Osteoblast (primary cell): ENCODE measurements around the gene PEX1. TPM values are rescaled to one million over a fixed set of nuclear protein-coding genes. Genes with fewer than 3 reads are reported as not detected.

Source experiments
- DNase-seq: peaks from one replicate; pipeline ENCODE4 v3.0.0; 2011; ENCODE audit warnings: low spot score, mixed read lengths; ENCODE audit not compliant: insufficient read length; ENCODE audit errors: missing footprints
- H2AFZ ChIP-seq: 2 replicates; pipeline ENCODE4 v1.6.0; 2011; ENCODE audit warnings: mild to moderate bottlenecking, low read length
- H3K27ac ChIP-seq: 2 replicates; pipeline ENCODE4 v1.5.1; 2011; ENCODE audit warnings: mild to moderate bottlenecking, low read depth, low read length, moderate library complexity
- H3K27me3 ChIP-seq: 2 replicates; pipeline ENCODE4 v1.6.0; 2012; ENCODE audit warnings: mild to moderate bottlenecking, control low read depth, inconsistent platforms, low read length, moderate library complexity; ENCODE audit not compliant: insufficient read depth
- H3K36me3 ChIP-seq: 2 replicates; pipeline ENCODE4 v1.5.1; 2011; ENCODE audit warnings: mild to moderate bottlenecking, low read length, control low read depth, moderate library complexity; ENCODE audit not compliant: insufficient read depth
- H3K4me1 ChIP-seq: 2 replicates; pipeline ENCODE4 v1.5.1; 2011; ENCODE audit warnings: mild to moderate bottlenecking, low read length, control low read depth, moderate library complexity; ENCODE audit not compliant: insufficient read depth
- H3K4me2 ChIP-seq: 2 replicates; pipeline ENCODE4 v1.6.0; 2011; ENCODE audit warnings: mild to moderate bottlenecking, low read length; ENCODE audit not compliant: insufficient read depth
- H3K4me3 ChIP-seq: fragments of 200-600 bp; sonication (generic); 3 replicates; pipeline ENCODE4 v1.5.1; 2012; ENCODE audit warnings: mild to moderate bottlenecking, low read length, inconsistent platforms; ENCODE audit not compliant: insufficient read depth
- H3K79me2 ChIP-seq: 2 replicates; pipeline ENCODE4 v1.6.0; 2012; ENCODE audit warnings: mild to moderate bottlenecking, low read length, control low read depth, inconsistent platforms; ENCODE audit not compliant: insufficient read depth
- H3K9me3 ChIP-seq: 2 replicates; pipeline ENCODE4 v1.5.1; 2011; ENCODE audit warnings: low read depth, low read length, control low read depth
- H4K20me1 ChIP-seq: 2 replicates; pipeline ENCODE4 v1.6.0; 2012; ENCODE audit warnings: mild to moderate bottlenecking, low read length, control low read depth; ENCODE audit not compliant: insufficient read depth
- CTCF ChIP-seq: IDR thresholded peaks from 2 replicates; pipeline ENCODE4 v1.5.1; 2011; ENCODE audit warnings: mild to moderate bottlenecking, low read depth, low read length, moderate library complexity; ENCODE audit errors: extremely low read depth
- total RNA-seq: library from RNA; depleted of rRNA; stranded (reverse); fragments of >200 nt; gene quantifications from 2 replicates; pipeline ENCODE4 v1.2.3, GENCODE V29; 2012

Gene PEX1
- total RNA-seq, 1 donor = 25.7 TPM

- TF ChIP-seq CTCF = no peak
- H4K20me1 ChIP-seq = no peaks in the 10 kb centered on the region
- H3K79me2 ChIP-seq = no peaks in the 10 kb centered on the region
- no peak overlapping the region for H3K27ac ChIP-seq
- H3K9me3 ChIP-seq = no peaks in the 10 kb centered on the region
- H3K4me1 ChIP-seq = no peaks in the 10 kb centered on the region
- no peaks in the 10 kb centered on the region for H3K36me3 ChIP-seq
- H3K27me3 ChIP-seq = no peaks in the 10 kb centered on the region
- no peak overlapping the region for H2AFZ ChIP-seq
- H3K4me3 ChIP-seq = no peak overlapping the region
- DNase-seq = no peak
- H3K4me2 ChIP-seq = no peak overlapping the region
Observed at GRCh38 chr7:92466682-92467081, 61.6 kb downstream of the PEX1 start.

- TF ChIP-seq CTCF = no peak
- Histone ChIP-seq H4K20me1 (no peaks in the 10 kb centered on the region), H3K27ac (no peak overlapping the region), H3K4me3 (no peak overlapping the region), H3K27me3 (no peaks in the 10 kb centered on the region), H3K9me3 (no peaks in the 10 kb centered on the region), H3K4me1 (no peaks in the 10 kb centered on the region), H3K36me3 (no peaks in the 10 kb centered on the region), H2AFZ (no peak overlapping the region), H3K4me2 (no peak overlapping the region), H3K79me2 (no peaks in the 10 kb centered on the region)
- no peak for DNase-seq
Observed at GRCh38 chr7:92464515-92464914, 63.8 kb downstream of the PEX1 start.

DNA sequence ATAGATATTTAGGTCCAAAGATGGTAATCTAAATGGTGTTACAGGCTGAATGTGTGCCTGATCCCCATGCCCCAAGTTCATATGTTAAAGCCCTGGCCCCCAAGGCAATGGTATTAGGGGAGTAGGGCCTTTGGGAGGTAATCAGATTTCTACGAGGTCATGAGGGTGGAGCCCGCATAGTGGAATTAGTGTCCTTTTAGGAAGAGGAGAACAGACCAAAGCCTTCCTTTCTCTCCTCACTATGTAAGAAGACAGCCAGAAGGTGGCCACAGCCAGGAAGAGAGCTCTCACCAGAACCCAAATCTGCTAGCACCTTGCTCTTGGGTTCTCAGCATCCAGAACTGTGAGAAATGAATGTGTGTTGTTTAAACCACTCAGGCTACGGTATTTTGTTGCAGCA, 65.8 kb downstream of the PEX1 start:
- Histone ChIP-seq H3K9me3 (no peaks in the 10 kb centered on the region), H3K4me3 (no peak overlapping the region), H4K20me1 (no peaks in the 10 kb centered on the region), H3K4me1 (no peaks in the 10 kb centered on the region), H2AFZ (no peak overlapping the region), H3K4me2 (no peak overlapping the region), H3K27ac (no peak overlapping the region), H3K36me3 (peaks cover 6% of the 10 kb centered on the region), H3K27me3 (no peaks in the 10 kb centered on the region), H3K79me2 (no peaks in the 10 kb centered on the region)
- TF ChIP-seq CTCF = no peak
- no peak for DNase-seq

GRCh38 chr7:92461027-92462003, 67.0 kb downstream of the PEX1 start:
- Histone ChIP-seq H3K36me3 (peaks cover 11% of the 10 kb centered on the region), H3K4me2 (peak overlapping the region; percentile 60), H3K79me2 (no peaks in the 10 kb centered on the region), H3K4me1 (no peaks in the 10 kb centered on the region), H4K20me1 (no peaks in the 10 kb centered on the region), H3K9me3 (no peaks in the 10 kb centered on the region), H3K27ac (no peak overlapping the region), H3K27me3 (no peaks in the 10 kb centered on the region), H2AFZ (peak overlapping the region; percentile 79), H3K4me3 (no peak overlapping the region)
- peak; percentile 93 for TF ChIP-seq CTCF
- peak; percentile 77 for DNase-seq
